Nephron (organoid): ENCODE measurements around the gene LHX4.

Experiments
- H3K27ac Mint-ChIP-seq, 3 experiments: 2 replicates each; pipeline ENCODE4 v1.8.0; 2020; ENCODE audit warnings: mixed read lengths in 3 of 3, mild to moderate bottlenecking in 2 of 3, moderate library complexity in 1 of 3
- H3K27me3 Mint-ChIP-seq: 2 replicates; pipeline ENCODE4 v1.8.0; 2021; ENCODE audit warnings: low read depth, mild to moderate bottlenecking, moderate library complexity, mixed read lengths
- H3K36me3 Mint-ChIP-seq: 2 replicates; pipeline ENCODE4 v1.8.0; 2020; ENCODE audit warnings: low read depth, mixed read lengths
- H3K4me1 Mint-ChIP-seq: 2 replicates; pipeline ENCODE4 v1.8.0; 2020; ENCODE audit warnings: mixed read lengths
- H3K4me3 Mint-ChIP-seq, 3 experiments: 2 replicates each; pipeline ENCODE4 v1.8.0; 2020; ENCODE audit warnings: mild to moderate bottlenecking in 3 of 3, mixed read lengths in 3 of 3, moderate library complexity in 2 of 3
- H3K9me3 Mint-ChIP-seq: 2 replicates; pipeline ENCODE4 v1.8.0; 2020; ENCODE audit warnings: mixed read lengths
- TF ChIP-seq, protein P1 (sequence below), 3 experiments: fragments of 200-600 bp; sonication (generic); IDR thresholded peaks; one replicate each; pipeline ENCODE4 v1.5.0; 2021; ENCODE audit warnings: antibody characterized with exemption in 3 of 3; ENCODE audit not compliant: unreplicated experiment in 3 of 3

LHX4 gene

DNA sequence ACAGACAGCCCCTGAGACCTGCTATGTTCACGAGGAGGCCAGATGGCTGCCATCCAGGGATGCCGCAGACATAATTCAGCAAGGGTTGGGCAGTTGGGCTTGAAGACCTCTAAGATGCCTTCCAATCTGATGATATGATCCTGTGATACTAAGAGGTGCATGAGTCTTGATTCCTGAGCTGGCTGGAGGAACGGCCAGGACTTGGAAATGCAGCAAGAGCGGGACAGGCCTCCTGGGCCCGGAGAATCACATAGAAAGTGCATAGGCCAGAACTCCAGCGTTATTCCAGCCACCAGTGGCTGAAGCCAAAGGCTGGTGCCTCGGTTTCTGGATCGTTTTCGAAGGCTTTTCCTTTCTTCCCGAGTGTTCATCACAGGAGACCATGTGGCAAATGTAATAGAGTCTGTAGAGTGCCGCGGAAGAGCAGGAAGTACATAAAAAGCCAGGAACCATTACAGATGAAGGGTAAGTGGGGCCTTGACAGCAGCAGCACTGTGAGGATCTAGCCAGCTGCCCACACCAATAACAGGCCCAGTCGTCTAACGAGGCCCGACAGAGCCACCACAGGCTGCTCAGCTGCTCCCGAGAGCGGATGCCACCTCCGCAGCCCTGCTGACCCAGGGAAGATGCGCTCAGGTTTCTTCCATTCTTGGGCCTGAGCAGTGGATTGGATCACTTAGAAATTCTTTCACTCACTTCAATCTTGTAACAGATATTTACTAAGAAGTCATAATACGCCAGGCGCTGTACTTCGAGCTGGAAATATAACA lies 14.0 kb upstream of the LHX4 start:
- Mint-ChIP-seq H3K9me3 (no peaks in the 10 kb centered on the region), H3K27me3 (peaks cover 24% of the 10 kb centered on the region), H3K36me3 (no peaks in the 10 kb centered on the region), H3K4me1 (no peaks in the 10 kb centered on the region), H3K4me3 (no peak overlapping the region), H3K27ac (no peak overlapping the region)
- TF ChIP-seq, protein P1, sequence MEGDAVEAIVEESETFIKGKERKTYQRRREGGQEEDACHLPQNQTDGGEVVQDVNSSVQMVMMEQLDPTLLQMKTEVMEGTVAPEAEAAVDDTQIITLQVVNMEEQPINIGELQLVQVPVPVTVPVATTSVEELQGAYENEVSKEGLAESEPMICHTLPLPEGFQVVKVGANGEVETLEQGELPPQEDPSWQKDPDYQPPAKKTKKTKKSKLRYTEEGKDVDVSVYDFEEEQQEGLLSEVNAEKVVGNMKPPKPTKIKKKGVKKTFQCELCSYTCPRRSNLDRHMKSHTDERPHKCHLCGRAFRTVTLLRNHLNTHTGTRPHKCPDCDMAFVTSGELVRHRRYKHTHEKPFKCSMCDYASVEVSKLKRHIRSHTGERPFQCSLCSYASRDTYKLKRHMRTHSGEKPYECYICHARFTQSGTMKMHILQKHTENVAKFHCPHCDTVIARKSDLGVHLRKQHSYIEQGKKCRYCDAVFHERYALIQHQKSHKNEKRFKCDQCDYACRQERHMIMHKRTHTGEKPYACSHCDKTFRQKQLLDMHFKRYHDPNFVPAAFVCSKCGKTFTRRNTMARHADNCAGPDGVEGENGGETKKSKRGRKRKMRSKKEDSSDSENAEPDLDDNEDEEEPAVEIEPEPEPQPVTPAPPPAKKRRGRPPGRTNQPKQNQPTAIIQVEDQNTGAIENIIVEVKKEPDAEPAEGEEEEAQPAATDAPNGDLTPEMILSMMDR (IDR thresholded peaks at IDR 0.05; ENCODE audit: unreplicated experiment in 3 of 3), result no peak

DNA sequence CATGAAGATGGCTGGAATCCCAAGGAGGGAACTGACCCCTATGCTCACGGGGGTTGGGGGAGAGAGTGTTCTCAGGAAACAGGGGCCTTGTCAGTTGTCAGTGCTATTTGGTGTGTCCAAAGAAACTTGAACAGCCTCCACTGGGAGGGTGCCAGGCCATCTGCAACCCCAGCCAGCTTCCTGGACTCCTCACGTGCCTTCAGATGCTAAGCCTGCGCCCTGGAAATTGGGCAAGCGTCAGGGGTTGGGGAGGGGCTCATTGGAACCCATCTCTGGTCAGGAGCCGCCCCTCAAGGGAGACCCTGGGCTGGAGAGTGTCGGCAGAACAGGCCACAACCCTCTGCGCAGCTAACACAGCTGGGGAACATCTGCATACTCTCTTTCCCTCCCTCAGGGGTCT lies 13.1 kb upstream of the LHX4 start:
- no peaks in the 10 kb centered on the region for H3K9me3 Mint-ChIP-seq

DNA sequence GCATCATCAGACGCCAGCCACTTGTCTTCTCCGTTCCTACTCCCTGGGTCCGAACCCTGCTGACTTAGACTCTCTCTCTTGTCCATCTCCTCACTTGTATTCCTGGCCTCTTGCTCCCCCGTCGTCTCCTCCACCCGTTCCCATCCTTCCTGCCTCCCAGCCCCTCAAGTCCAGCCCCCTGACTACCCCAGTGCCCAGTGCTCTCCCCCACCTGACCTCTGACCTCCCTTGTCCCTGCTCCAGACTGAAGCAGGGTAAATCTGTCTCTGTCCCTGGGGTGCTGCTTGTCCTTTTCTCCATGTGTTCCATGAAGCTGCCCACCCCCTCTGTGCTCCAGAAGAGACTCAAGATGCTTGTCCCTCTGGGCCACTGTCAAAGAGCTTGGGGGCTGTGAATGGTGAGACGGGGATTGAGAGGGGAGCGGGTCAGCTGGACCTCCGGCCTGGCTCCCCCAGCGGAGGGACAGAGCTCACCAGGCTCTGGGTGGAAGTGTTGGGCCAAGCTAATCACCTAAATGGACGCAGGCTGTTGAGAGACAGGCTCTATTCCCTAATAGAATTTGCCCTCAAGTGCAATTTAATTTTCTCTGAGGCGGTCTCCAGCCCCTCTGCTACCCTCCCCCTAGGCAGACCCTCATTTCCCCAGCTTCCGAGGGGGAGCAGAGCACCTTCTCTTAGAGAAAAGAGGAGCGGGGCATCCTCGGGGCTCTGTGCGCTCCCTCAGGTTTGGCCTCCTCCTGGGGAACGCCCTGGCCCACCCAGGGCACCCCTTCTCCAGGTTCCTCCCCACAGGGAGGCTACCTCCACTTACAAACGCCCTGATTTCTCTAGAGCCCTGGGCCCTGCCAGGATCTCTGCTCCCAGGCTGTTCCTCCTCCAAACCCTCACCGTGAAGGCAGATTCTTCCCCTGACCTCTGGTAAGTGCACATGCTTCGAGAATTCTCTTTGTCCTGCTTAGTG lies 11.0 kb upstream of the LHX4 start:
- no peak overlapping the region for H3K27ac Mint-ChIP-seq
- no peak overlapping the region for H3K4me3 Mint-ChIP-seq
- H3K4me1 Mint-ChIP-seq, result no peaks in the 10 kb centered on the region
- TF ChIP-seq, protein P1 (IDR thresholded peaks at IDR 0.05; ENCODE audit: unreplicated experiment in 3 of 3), result no peak
- H3K36me3 Mint-ChIP-seq, result no peaks in the 10 kb centered on the region
- peaks cover 36% of the 10 kb centered on the region for H3K27me3 Mint-ChIP-seq
- no peaks in the 10 kb centered on the region for H3K9me3 Mint-ChIP-seq

More for the DNA sequence above, 13.1 kb upstream of the LHX4 start:
- TF ChIP-seq, protein P1 (IDR thresholded peaks at IDR 0.05; ENCODE audit: unreplicated experiment in 3 of 3), result no peak
- no peak overlapping the region for H3K27ac Mint-ChIP-seq
- no peaks in the 10 kb centered on the region for H3K36me3 Mint-ChIP-seq
- no peak overlapping the region for H3K4me3 Mint-ChIP-seq
- H3K4me1 Mint-ChIP-seq, result no peaks in the 10 kb centered on the region
- peaks cover 25% of the 10 kb centered on the region for H3K27me3 Mint-ChIP-seq

DNA sequence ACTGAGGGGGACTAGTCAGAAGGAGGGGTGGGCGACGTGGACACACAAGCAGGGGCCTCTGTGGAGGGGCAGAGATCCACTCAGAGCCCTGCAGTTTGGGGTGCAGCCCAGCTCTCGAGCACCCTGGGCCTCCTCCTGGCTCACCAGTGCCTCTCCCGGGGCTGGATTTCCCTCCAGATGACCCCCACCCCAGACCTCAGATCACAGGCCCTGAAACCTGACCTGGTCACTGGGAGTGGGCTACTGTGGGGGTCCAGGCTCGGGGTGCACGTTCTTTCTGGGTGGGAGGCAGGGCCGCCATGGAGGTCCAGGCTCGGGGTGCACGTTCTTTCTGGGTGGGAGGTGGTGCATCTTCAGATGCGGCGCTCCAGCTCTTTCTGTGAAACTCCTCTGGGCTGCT lies 10.3 kb upstream of the LHX4 start:
- H3K4me1 Mint-ChIP-seq, result no peaks in the 10 kb centered on the region
- H3K27me3 Mint-ChIP-seq, result peaks cover 43% of the 10 kb centered on the region
- no peaks in the 10 kb centered on the region for H3K36me3 Mint-ChIP-seq
- no peaks in the 10 kb centered on the region for H3K9me3 Mint-ChIP-seq
- H3K27ac Mint-ChIP-seq, result no peak overlapping the region
- no peak overlapping the region for H3K4me3 Mint-ChIP-seq
- TF ChIP-seq, protein P1 (IDR thresholded peaks at IDR 0.05; ENCODE audit: unreplicated experiment in 3 of 3), result no peak

DNA sequence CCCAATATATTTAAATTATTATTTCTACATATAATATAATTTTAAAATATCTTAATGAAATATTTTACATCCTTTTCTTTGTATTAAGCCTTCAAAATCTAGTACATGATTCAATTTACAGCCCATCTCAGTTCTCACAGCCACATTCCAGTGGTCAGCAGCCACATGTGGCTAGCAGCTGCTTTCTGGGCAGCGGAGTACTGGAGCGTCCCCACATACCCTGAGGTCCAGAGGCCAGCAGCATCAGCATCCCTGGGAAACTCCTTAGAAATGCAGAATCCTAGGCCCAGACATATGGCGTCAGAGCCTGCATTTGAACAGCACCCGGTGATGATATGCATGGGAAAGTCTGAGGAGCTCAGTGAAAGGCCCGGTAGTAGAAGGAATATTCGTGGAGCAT lies 8.6 kb upstream of the LHX4 start:
- Mint-ChIP-seq H3K4me1 (no peaks in the 10 kb centered on the region), H3K36me3 (no peaks in the 10 kb centered on the region), H3K27ac (no peak overlapping the region), H3K9me3 (no peaks in the 10 kb centered on the region), H3K27me3 (peaks cover 60% of the 10 kb centered on the region), H3K4me3 (no peak overlapping the region)
- TF ChIP-seq, protein P1 (IDR thresholded peaks at IDR 0.05; ENCODE audit: unreplicated experiment in 3 of 3), result no peak
